ENCODE measurements around the gene ANKRD52. TPM values are rescaled to one million over a fixed set of nuclear protein-coding genes. Genes with fewer than 3 reads are reported as not detected.

ANKRD52 gene
- total RNA-seq, 1 donor from 2014 or later: 48.5 TPM

GRCh38 chr12:56229082-56229481 lies 29.1 kb downstream of the ANKRD52 start:
- H3K36me3 Mint-ChIP-seq (ENCODE audit: low read depth, unreplicated experiment): peaks cover 4% of the 10 kb centered on the region
- no peak for DNase-seq (ENCODE audit: low spot score)
- no peak overlapping the region for H3K27ac Mint-ChIP-seq (ENCODE audit: unreplicated experiment)
- no peak overlapping the region for H3K4me3 Mint-ChIP-seq (ENCODE audit: unreplicated experiment)
- peaks cover 8% of the 10 kb centered on the region for H3K27me3 Mint-ChIP-seq (ENCODE audit: unreplicated experiment)
- no peak for TF ChIP-seq CTCF (IDR thresholded peaks at IDR 0.05; ENCODE audit: unreplicated experiment)
- no peaks in the 10 kb centered on the region for H3K9me3 Mint-ChIP-seq (ENCODE audit: unreplicated experiment)
- H3K4me1 Mint-ChIP-seq (ENCODE audit: unreplicated experiment): peaks cover 11% of the 10 kb centered on the region

GRCh38 chr12:56224954-56225353 lies 33.2 kb downstream of the ANKRD52 start:
- DNase-seq (ENCODE audit: low spot score): peak; percentile 19
- Mint-ChIP-seq H3K9me3 (ENCODE audit: unreplicated experiment) (no peaks in the 10 kb centered on the region), H3K4me1 (ENCODE audit: unreplicated experiment) (peaks cover 39% of the 10 kb centered on the region), H3K36me3 (ENCODE audit: low read depth, unreplicated experiment) (peaks cover 4% of the 10 kb centered on the region), H3K27me3 (ENCODE audit: unreplicated experiment) (peaks cover 10% of the 10 kb centered on the region), H3K4me3 (ENCODE audit: unreplicated experiment) (peak overlapping the region; percentile 76), H3K27ac (ENCODE audit: unreplicated experiment) (peak overlapping the region; percentile 64)
- TF ChIP-seq CTCF (IDR thresholded peaks at IDR 0.05; ENCODE audit: unreplicated experiment): no peak

GRCh38 chr12:56224102-56224701 lies 34.0 kb downstream of the ANKRD52 start, which contains the start of gene NABP2:
Gene NABP2, plus strand, starts transcription at chr12:56224342. Its CDS starts 515 bp downstream, at chr12:56224857.
- no peaks in the 10 kb centered on the region for H3K9me3 Mint-ChIP-seq (ENCODE audit: unreplicated experiment)
- peak; percentile 86 for TF ChIP-seq CTCF (IDR thresholded peaks at IDR 0.05; ENCODE audit: unreplicated experiment)
- peak within 1 kb of the TSS; percentile 90 for H3K27ac Mint-ChIP-seq (ENCODE audit: unreplicated experiment)

GRCh38 chr12:56223571-56224101 lies 34.5 kb downstream of the ANKRD52 start:
- Mint-ChIP-seq H3K4me3 (ENCODE audit: unreplicated experiment) (peak overlapping the region; percentile 67), H3K9me3 (ENCODE audit: unreplicated experiment) (no peaks in the 10 kb centered on the region), H3K4me1 (ENCODE audit: unreplicated experiment) (peaks cover 39% of the 10 kb centered on the region), H3K36me3 (ENCODE audit: low read depth, unreplicated experiment) (peaks cover 4% of the 10 kb centered on the region), H3K27me3 (ENCODE audit: unreplicated experiment) (peaks cover 10% of the 10 kb centered on the region), H3K27ac (ENCODE audit: unreplicated experiment) (peak overlapping the region; percentile 90)
- TF ChIP-seq CTCF (IDR thresholded peaks at IDR 0.05; ENCODE audit: unreplicated experiment): no peak
- no peak for DNase-seq (ENCODE audit: low spot score)

More at GRCh38 chr12:56224102-56224701, 34.0 kb downstream of the ANKRD52 start, which contains the start of gene NABP2:
- Mint-ChIP-seq H3K4me1 (ENCODE audit: unreplicated experiment) (peaks cover 39% of the 10 kb centered on the region), H3K36me3 (ENCODE audit: low read depth, unreplicated experiment) (peaks cover 4% of the 10 kb centered on the region), H3K27me3 (ENCODE audit: unreplicated experiment) (peaks cover 10% of the 10 kb centered on the region), H3K4me3 (ENCODE audit: unreplicated experiment) (peak within 1 kb of the TSS; percentile 76)
- peak; percentile 99 for DNase-seq (ENCODE audit: low spot score)

GRCh38 chr12:56222531-56222895 lies 35.7 kb downstream of the ANKRD52 start:
- H3K27ac Mint-ChIP-seq (ENCODE audit: unreplicated experiment): peak overlapping the region; percentile 97
- peak; percentile 8 for TF ChIP-seq CTCF (IDR thresholded peaks at IDR 0.05; ENCODE audit: unreplicated experiment)
- no peaks in the 10 kb centered on the region for H3K9me3 Mint-ChIP-seq (ENCODE audit: unreplicated experiment)

More at GRCh38 chr12:56222531-56222895, 35.7 kb downstream of the ANKRD52 start:
- peaks cover 4% of the 10 kb centered on the region for H3K36me3 Mint-ChIP-seq (ENCODE audit: low read depth, unreplicated experiment)
- peaks cover 10% of the 10 kb centered on the region for H3K27me3 Mint-ChIP-seq (ENCODE audit: unreplicated experiment)
- peak overlapping the region; percentile 99 for H3K4me3 Mint-ChIP-seq (ENCODE audit: unreplicated experiment)
- no peak for DNase-seq (ENCODE audit: low spot score)
- peaks cover 39% of the 10 kb centered on the region for H3K4me1 Mint-ChIP-seq (ENCODE audit: unreplicated experiment)

Measured in endothelial cell (in vitro differentiated cells).